22Rv1 (cell line): Measurements from ENCODE around the gene CCDC13.

Source experiments
- H3K27ac ChIP-seq: fragments of 450-650 bp; 2 replicates; pipeline ENCODE4 v1.5.1; 2017
- ZFX ChIP-seq: fragments of 450-650 bp; IDR thresholded peaks from 2 replicates; pipeline ENCODE4 v1.6.1; 2017; ENCODE audit warnings: antibody characterized with exemption, borderline replicate concordance
- TF ChIP-seq, protein P1 (sequence below): fragments of 450-650 bp; IDR thresholded peaks from 2 replicates; pipeline ENCODE4 v1.5.1; 2017; ENCODE audit warnings: mild to moderate bottlenecking

The CCDC13 gene, protein sequence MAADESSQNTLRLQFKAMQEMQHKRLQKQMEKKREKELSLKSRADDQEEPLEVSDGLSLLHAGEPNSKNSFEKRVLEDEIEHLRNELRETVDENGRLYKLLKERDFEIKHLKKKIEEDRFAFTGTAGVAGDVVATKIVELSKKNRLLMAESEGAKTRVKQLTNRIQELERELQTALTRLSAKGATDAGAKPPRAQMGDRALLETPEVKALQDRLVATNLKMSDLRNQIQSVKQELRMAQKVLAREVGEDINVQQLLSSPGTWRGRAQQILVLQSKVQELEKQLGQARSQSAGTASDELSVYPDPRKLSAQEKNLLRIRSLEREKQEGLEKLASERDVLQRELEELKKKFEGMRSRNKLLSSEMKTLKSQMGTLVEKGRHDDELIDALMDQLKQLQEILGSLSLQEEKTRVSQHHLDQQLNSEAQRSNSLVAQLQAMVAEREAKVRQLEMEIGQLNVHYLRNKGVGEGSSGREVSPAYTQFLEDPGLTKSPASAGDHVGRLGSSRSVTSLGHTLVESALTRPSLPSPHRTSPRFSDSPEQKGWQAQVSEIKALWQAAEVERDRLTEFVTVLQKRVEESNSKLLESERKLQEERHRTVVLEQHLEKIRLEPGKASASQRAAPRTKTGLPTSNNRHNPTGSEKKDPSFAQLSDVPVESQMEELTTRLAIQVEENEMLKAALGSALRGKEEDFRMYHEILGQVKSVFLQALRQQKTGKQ

GRCh38 chr3:42772670-42773408, at the start of gene CCDC13:
Gene CCDC13 (minus strand): TSS chr3:42773253. CDS start chr3:42758345, 14,908 bp downstream.
- no peak for TF ChIP-seq ZFX
- TF ChIP-seq, protein P1, sequence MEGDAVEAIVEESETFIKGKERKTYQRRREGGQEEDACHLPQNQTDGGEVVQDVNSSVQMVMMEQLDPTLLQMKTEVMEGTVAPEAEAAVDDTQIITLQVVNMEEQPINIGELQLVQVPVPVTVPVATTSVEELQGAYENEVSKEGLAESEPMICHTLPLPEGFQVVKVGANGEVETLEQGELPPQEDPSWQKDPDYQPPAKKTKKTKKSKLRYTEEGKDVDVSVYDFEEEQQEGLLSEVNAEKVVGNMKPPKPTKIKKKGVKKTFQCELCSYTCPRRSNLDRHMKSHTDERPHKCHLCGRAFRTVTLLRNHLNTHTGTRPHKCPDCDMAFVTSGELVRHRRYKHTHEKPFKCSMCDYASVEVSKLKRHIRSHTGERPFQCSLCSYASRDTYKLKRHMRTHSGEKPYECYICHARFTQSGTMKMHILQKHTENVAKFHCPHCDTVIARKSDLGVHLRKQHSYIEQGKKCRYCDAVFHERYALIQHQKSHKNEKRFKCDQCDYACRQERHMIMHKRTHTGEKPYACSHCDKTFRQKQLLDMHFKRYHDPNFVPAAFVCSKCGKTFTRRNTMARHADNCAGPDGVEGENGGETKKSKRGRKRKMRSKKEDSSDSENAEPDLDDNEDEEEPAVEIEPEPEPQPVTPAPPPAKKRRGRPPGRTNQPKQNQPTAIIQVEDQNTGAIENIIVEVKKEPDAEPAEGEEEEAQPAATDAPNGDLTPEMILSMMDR, result no peak
- H3K27ac ChIP-seq, result peak within 1 kb of the TSS; percentile 32; the same call in 1 of the 2 replicates

DNA sequence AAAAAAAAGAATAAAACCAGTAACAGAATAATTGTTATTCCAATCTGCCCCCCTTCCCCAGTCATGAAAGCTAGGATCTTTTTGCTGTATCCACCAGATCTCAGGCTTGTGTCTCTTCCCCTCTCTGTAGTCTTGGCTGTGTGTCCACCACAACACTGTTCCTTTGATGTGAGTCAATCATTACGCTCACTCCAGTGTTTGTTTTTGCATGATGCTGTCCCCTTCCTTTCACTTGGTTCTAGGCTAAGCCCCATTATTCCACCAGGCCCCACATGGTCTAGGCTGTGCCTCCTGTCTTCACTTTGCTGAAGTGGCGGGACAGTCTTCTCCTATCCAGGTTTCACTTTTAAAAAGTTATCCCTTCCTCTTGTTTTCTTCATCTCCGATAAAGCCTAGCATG, 49.8 kb upstream of the CCDC13 start:
- H3K27ac ChIP-seq, result no peak overlapping the region
- TF ChIP-seq ZFX, result no peak
- TF ChIP-seq, protein P1, result no peak

- no peak for TF ChIP-seq ZFX
- TF ChIP-seq, protein P1, result no peak
- no peak overlapping the region for H3K27ac ChIP-seq
Observed at GRCh38 chr3:42820746-42821051, 47.6 kb upstream of the CCDC13 start.

DNA sequence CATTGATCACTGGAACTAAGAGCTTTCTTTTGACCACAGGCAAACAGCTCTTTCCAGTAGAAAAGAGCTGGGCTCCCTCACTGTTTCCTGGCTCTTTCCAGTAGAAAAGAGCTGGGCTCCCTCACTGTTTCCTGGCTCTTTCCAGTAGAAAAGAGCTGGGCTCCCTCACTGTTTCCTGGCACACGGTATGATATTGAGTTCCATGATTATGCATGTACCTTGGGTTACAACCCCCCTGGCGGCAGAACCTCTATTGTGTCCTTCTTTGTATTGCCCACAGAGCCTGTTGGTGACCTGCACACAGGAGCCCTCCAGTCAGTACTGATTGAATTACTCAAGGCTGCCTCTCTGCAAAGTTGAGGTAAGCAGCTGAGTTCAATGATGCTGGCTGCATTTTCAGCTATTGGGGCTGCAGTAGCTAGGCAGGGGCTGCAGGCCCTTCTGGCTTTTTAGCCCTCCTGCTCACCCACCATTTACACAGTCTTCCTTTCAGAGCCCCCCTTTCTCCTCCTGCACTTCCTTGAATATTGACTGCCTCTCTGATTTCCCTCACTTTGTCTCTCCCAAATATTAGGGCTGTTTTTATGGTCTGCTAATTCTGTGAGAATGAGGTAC, 46.4 kb upstream of the CCDC13 start:
- TF ChIP-seq, protein P1, result no peak
- no peak for TF ChIP-seq ZFX
- no peak overlapping the region for H3K27ac ChIP-seq

DNA sequence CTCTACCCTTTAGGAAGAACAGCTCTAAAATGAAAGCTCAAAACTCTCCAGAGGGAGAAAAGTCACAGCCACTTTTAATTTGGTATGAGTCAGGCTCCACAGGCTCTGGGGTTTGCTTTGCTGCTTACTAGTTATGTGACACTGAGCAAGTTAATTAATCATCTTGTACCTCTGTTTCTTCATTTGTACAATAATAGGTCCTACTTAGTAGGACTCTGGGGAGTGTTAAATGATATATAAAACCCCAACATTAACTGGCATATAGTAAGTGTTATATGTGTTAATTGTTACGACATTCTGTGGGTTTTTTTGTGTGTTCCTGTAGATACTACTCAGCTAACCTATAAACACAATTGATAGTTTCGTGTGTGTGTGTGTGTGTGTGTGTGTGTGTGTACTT, 42.8 kb upstream of the CCDC13 start:
- H3K27ac ChIP-seq, result no peak overlapping the region
- no peak for TF ChIP-seq ZFX
- TF ChIP-seq, protein P1, result no peak

GRCh38 chr3:42814914-42815507, 42.0 kb upstream of the CCDC13 start:
- H3K27ac ChIP-seq, result no peak overlapping the region
- TF ChIP-seq, protein P1, result no peak
- TF ChIP-seq ZFX, result no peak
